Keratinocyte (primary cell): Measurements from ENCODE around the gene ARID1B.

Experiments used
- EZH2 ChIP-seq: IDR thresholded peaks from one replicate; pipeline ENCODE4 v1.6.1; 2012; ENCODE audit warnings: inconsistent platforms, mild to moderate bottlenecking, low read length, moderate library complexity
- TF ChIP-seq, protein P1 (sequence below), 3 experiments: IDR thresholded peaks in 1 of 3; conservative IDR thresholded peaks in 1 of 3; optimal IDR thresholded peaks in 1 of 3; 2 replicates in 2 of 3; 3 replicates in 1 of 3; pipeline versions ENCODE3 to v1.5.1; 2011; ENCODE audit warnings: low read length in 3 of 3, mild to moderate bottlenecking in 3 of 3, moderate library complexity in 2 of 3, control low read depth in 1 of 3, inconsistent platforms in 1 of 3; ENCODE audit not compliant: insufficient read depth in 2 of 3; ENCODE audit errors: extremely low read depth in 1 of 3

DNA sequence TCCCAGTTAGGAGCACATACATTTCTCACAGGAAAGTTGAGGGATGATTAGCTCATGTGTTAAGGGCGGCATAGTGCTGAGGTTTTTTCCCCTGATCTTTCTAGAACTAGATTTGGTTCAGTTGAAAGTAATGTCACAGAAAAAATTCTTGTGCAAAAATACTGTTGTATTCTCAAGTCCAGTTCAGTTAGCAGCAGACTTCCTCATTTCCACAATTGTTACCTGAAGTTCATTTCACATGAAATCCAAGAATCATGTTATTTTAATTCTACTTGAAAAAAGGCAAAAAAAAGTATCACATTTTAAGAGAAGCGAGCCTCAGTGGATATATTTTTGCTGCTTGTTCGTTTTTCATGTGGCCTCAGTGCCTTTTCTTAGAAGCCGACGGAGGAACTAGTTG lies 318.4 kb downstream of the ARID1B start:
- TF ChIP-seq EZH2, result no peak
- TF ChIP-seq, protein P1, sequence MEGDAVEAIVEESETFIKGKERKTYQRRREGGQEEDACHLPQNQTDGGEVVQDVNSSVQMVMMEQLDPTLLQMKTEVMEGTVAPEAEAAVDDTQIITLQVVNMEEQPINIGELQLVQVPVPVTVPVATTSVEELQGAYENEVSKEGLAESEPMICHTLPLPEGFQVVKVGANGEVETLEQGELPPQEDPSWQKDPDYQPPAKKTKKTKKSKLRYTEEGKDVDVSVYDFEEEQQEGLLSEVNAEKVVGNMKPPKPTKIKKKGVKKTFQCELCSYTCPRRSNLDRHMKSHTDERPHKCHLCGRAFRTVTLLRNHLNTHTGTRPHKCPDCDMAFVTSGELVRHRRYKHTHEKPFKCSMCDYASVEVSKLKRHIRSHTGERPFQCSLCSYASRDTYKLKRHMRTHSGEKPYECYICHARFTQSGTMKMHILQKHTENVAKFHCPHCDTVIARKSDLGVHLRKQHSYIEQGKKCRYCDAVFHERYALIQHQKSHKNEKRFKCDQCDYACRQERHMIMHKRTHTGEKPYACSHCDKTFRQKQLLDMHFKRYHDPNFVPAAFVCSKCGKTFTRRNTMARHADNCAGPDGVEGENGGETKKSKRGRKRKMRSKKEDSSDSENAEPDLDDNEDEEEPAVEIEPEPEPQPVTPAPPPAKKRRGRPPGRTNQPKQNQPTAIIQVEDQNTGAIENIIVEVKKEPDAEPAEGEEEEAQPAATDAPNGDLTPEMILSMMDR (optimal IDR thresholded peaks at IDR 0.05 in 1 of 3, IDR thresholded peaks at IDR 0.05 in 1 of 3, conservative IDR thresholded peaks at IDR 0.05 in 1 of 3; ENCODE audit: extremely low read depth in 1 of 3, insufficient read depth in 2 of 3, low read length in 3 of 3), result no peak
